SK-N-SH (cell line): Measurements from ENCODE around the gene SCN1B. TPM values are rescaled to one million over a fixed set of nuclear protein-coding genes. Genes with fewer than 3 reads are reported as not detected.

Experiments
- CTCF ChIA-PET: fragments of 300-600, 350-600 bp; formaldehyde crosslinking; extraction: SDS; loops from one replicate; lab custom pipeline; 2021; lab: Yijun Ruan, JAX
- POLR2A ChIA-PET: fragments of 350-600 bp; sonication (Branson Sonifier 250); formaldehyde crosslinking; extraction: SDS; loops from one replicate; lab custom pipeline; 2020; ENCODE audit warnings: antibody characterized with exemption, inconsistent platforms; lab: Yijun Ruan, JAX
- DNase-seq: peaks from one replicate; pipeline ENCODE4 v3.0.0; 2012
- H2AFZ ChIP-seq: fragments of 200-600 bp; sonication (generic); 2 replicates; pipeline ENCODE4 v1.8.1; 2016; ENCODE audit warnings: antibody characterized with exemption, mild to moderate bottlenecking, low read depth
- H3F3A ChIP-seq: fragments of 200-600 bp; sonication (generic); replicated peaks from 2 replicates; pipeline ENCODE3; 2016; ENCODE audit warnings: antibody characterized with exemption, mild to moderate bottlenecking; ENCODE audit not compliant: insufficient read depth
- H3K27ac ChIP-seq, 2 experiments: fragments of 200-500 bp in 1 of 2; fragments of 200-600 bp in 1 of 2; sonication (Bioruptor generic) in 1 of 2; sonication (generic), shearing (Covaris generic) in 1 of 2; 2 replicates each; pipeline versions ENCODE4 v1.5.1 to v1.6.1; 2014 to 2016; ENCODE audit warnings: low read depth in 2 of 2, inconsistent platforms in 1 of 2, low read length in 1 of 2, mild to moderate bottlenecking in 1 of 2, mixed read lengths in 1 of 2
- H3K27me3 ChIP-seq: fragments of 200-600 bp; sonication (generic), shearing (Covaris generic); 2 replicates; pipeline ENCODE4 v1.6.1; 2016; ENCODE audit warnings: mixed run types; ENCODE audit not compliant: insufficient read depth
- H3K36me3 ChIP-seq, 2 experiments: fragments of 200-500 bp in 1 of 2; fragments of 200-600 bp in 1 of 2; sonication (Bioruptor generic) in 1 of 2; sonication (generic) in 1 of 2; replicated peaks in 1 of 2; 2 replicates each; pipeline versions ENCODE3 to v1.5.1; 2014 to 2016; ENCODE audit warnings: low read length in 1 of 2, mild to moderate bottlenecking in 1 of 2; ENCODE audit not compliant: insufficient read depth in 2 of 2, control insufficient read depth in 1 of 2
- H3K4me1 ChIP-seq, 2 experiments: fragments of 200-500 bp in 1 of 2; fragments of 200-600 bp in 1 of 2; sonication (Bioruptor generic) in 1 of 2; sonication (generic), shearing (Covaris generic) in 1 of 2; 2 replicates each; pipeline versions ENCODE4 v1.5.1 to v1.6.1; 2014 to 2016; ENCODE audit warnings: low read depth in 1 of 2, low read length in 1 of 2, mixed run types in 1 of 2; ENCODE audit not compliant: insufficient read depth in 2 of 2, control insufficient read depth in 1 of 2
- H3K4me2 ChIP-seq: fragments of 200-600 bp; sonication (generic), shearing (Covaris generic); 2 replicates; pipeline ENCODE4 v1.6.1; 2017; ENCODE audit warnings: mixed run types
- H3K4me3 ChIP-seq, 2 experiments: fragments of 200-500 bp in 1 of 2; fragments of 200-600 bp in 1 of 2; sonication (Bioruptor generic) in 1 of 2; sonication (generic), shearing (Covaris generic) in 1 of 2; 2 replicates each; pipeline versions ENCODE4 v1.5.1 to v1.8.1; 2014 to 2016; ENCODE audit warnings: low read depth in 2 of 2, inconsistent platforms in 1 of 2, low read length in 1 of 2, mild to moderate bottlenecking in 1 of 2, mixed read lengths in 1 of 2, moderate library complexity in 1 of 2
- H3K79me2 ChIP-seq: fragments of 200-600 bp; sonication (generic); 2 replicates; pipeline ENCODE4 v1.8.1; 2017; ENCODE audit warnings: mild to moderate bottlenecking; ENCODE audit not compliant: insufficient read depth
- H3K9ac ChIP-seq: fragments of 200-600 bp; sonication (generic); 2 replicates; pipeline ENCODE4 v1.6.1; 2017; ENCODE audit warnings: mixed run types
- H3K9me2 ChIP-seq: fragments of 200-600 bp; sonication (generic); 2 replicates; pipeline ENCODE4 v1.6.1; 2017; ENCODE audit warnings: mixed run types
- H3K9me3 ChIP-seq: fragments of 200-600 bp; sonication (generic); 2 replicates; pipeline ENCODE4 v1.6.1; 2017; ENCODE audit warnings: mixed run types, mild to moderate bottlenecking, moderate library complexity
- H4K20me1 ChIP-seq: fragments of 200-600 bp; sonication (generic); 2 replicates; pipeline ENCODE4 v1.6.1; 2017; ENCODE audit warnings: mild to moderate bottlenecking, mixed run types; ENCODE audit not compliant: insufficient read depth
- CTCF ChIP-seq: fragments of 200-600 bp; sonication (generic); IDR thresholded peaks from 2 replicates; pipeline ENCODE4 v1.6.1; 2017; ENCODE audit warnings: antibody characterized with exemption, mild to moderate bottlenecking, moderate library complexity
- ELF1 ChIP-seq: IDR thresholded peaks from 2 replicates; pipeline ENCODE4 v1.4.0; 2012
- EP300 ChIP-seq, 2 experiments: IDR thresholded peaks; 2 replicates each; pipeline versions ENCODE4 v1.4.0 to v1.6.1; 2012; ENCODE audit warnings: borderline replicate concordance in 1 of 2, low read depth in 1 of 2, low read length in 1 of 2
- GABPA ChIP-seq: IDR thresholded peaks from 2 replicates; pipeline ENCODE4 v1.4.0; 2012; ENCODE audit warnings: low read depth, mild to moderate bottlenecking
- IRF3 ChIP-seq: fragments of 150-350 bp; IDR thresholded peaks from 2 replicates; pipeline ENCODE4 v1.6.1; 2016; ENCODE audit warnings: mild to moderate bottlenecking, low read depth, low read length
- JUND ChIP-seq: IDR thresholded peaks from 2 replicates; pipeline ENCODE4 v1.4.0; 2012
- NFIC ChIP-seq: IDR thresholded peaks from 2 replicates; pipeline ENCODE4 v1.4.0; 2012; ENCODE audit warnings: borderline replicate concordance
- PBX3 ChIP-seq: IDR thresholded peaks from 2 replicates; pipeline ENCODE4; 2012
- RAD21 ChIP-seq: IDR thresholded peaks from 2 replicates; pipeline ENCODE4 v1.6.1; 2012; ENCODE audit warnings: mild to moderate bottlenecking, low read length
- RCOR1 ChIP-seq: fragments of 150-350 bp; IDR thresholded peaks from 2 replicates; pipeline ENCODE4 v1.6.1; 2017; ENCODE audit warnings: antibody characterized with exemption, low read length
- RFX5 ChIP-seq: IDR thresholded peaks from 2 replicates; pipeline ENCODE4 v1.6.1; 2012; ENCODE audit warnings: mild to moderate bottlenecking, improper control_type of control experiment, low read length
- RXRA ChIP-seq: IDR thresholded peaks from 2 replicates; pipeline ENCODE4 v1.4.0; 2012; ENCODE audit warnings: low read depth, mild to moderate bottlenecking, borderline replicate concordance
- SIN3A ChIP-seq: IDR thresholded peaks from 2 replicates; pipeline ENCODE4 v1.6.1; 2012; ENCODE audit warnings: low read depth, mild to moderate bottlenecking, low read length, moderate library complexity, borderline replicate concordance
- SMC3 ChIP-seq: IDR thresholded peaks from 2 replicates; pipeline ENCODE4 v1.6.1; 2012; ENCODE audit warnings: low read depth, low read length, improper control_type of control experiment
- TAF1 ChIP-seq: IDR thresholded peaks from 2 replicates; pipeline ENCODE4 v1.6.1; 2012; ENCODE audit warnings: low read depth, mild to moderate bottlenecking, low read length, moderate library complexity, borderline replicate concordance
- USF1 ChIP-seq: IDR thresholded peaks from 2 replicates; pipeline ENCODE4 v1.4.0; 2012; ENCODE audit warnings: low read depth, borderline replicate concordance
- ZBTB33 ChIP-seq: IDR thresholded peaks from 2 replicates; pipeline ENCODE4 v1.4.0; 2012; ENCODE audit warnings: low read depth, borderline replicate concordance
- WGBS: methylation state at CpG from one replicate; pipeline ENCODE4 v1.1.6; 2017; ENCODE audit warnings: low lambda C conversion rate; 5-methylcytosine and 5-hydroxymethylcytosine counted together
- polyA plus RNA-seq, 3 experiments: library from polyadenylated mRNA; depleted of rRNA; stranded (reverse); fragments of >200 nt; gene quantifications; 2 replicates each; pipeline ENCODE4 v1.2.3, GENCODE V29; 2012

SCN1B gene
- polyA plus RNA-seq, 1 of the 3 experiments (the other 2 are of a cell fraction) = 10.5 TPM

GRCh38 chr19:35056513-35057063 is 26.3 kb downstream of the SCN1B start:
- ChIA-PET POLR2A (interaction anchor here (1.0 kb wide), 1 partner anchor 87 kb away, joined by 3 read pairs; no protein-coding TSS in a partner anchor), CTCF (interaction anchor here (1.0 to 9.9 kb wide), 3 partner anchors 10 to 13 kb away, joined by 4 to 86 read pairs (median 51); partner anchors contain the start of gene HPN)
- no peaks in the 10 kb centered on the region for H3K36me3 ChIP-seq
- no peaks in the 10 kb centered on the region for H3F3A ChIP-seq
- no peak overlapping the region for H2AFZ ChIP-seq
- 36% methylated on average over 6 of the region's 6 CpGs for WGBS
- no peak overlapping the region for H3K27ac ChIP-seq
- no peak overlapping the region for H3K4me2 ChIP-seq
- no peak for DNase-seq
- H3K4me1 ChIP-seq = no peaks in the 10 kb centered on the region
- H3K4me3 ChIP-seq = no peak overlapping the region
- no peak overlapping the region for H3K9ac ChIP-seq
- H3K79me2 ChIP-seq = no peaks in the 10 kb centered on the region
- no peaks in the 10 kb centered on the region for H4K20me1 ChIP-seq
- no peaks in the 10 kb centered on the region for H3K9me3 ChIP-seq
- H3K9me2 ChIP-seq = no peaks in the 10 kb centered on the region
- no peak for TF ChIP-seq RAD21
- TF ChIP-seq JUND = no peak
- TF ChIP-seq SIN3A = no peak
- TF ChIP-seq SMC3 = no peak
- no peak for TF ChIP-seq ELF1
- TF ChIP-seq USF1 = no peak
- TF ChIP-seq ZBTB33 = no peak
- no peak for TF ChIP-seq TAF1
- TF ChIP-seq RFX5 = no peak
- TF ChIP-seq IRF3 = no peak
- no peak for TF ChIP-seq EP300 (IDR thresholded peaks at IDR 0.05; ENCODE audit: borderline replicate concordance in 1 of 2, low read depth in 1 of 2, low read length in 1 of 2)
- no peak for TF ChIP-seq RXRA
- no peak for TF ChIP-seq NFIC
- TF ChIP-seq RCOR1 = no peak
- TF ChIP-seq PBX3 = no peak
- TF ChIP-seq CTCF = no peak
- TF ChIP-seq GABPA = no peak
- H3K27me3 ChIP-seq = peaks cover 42% of the 10 kb centered on the region
